Activated naive CD4-positive, alpha-beta T cell treated with anti-CD3 and anti-CD28 coated beads, Interleukin-2, amount 50 U/mL, for 24 hours (primary cell): ENCODE measurements around the gene EDEM3.
"Not testable (repeated sequence)": the region's sequence is repeated elsewhere in the genome, so short reads cannot be mapped to it uniquely, and the experiment has no call there.

Experiments used
- H3K27ac Mint-ChIP-seq: one replicate; pipeline ENCODE4 v1.8.0; 2021; ENCODE audit warnings: mild to moderate bottlenecking, mixed read lengths
- H3K27me3 Mint-ChIP-seq: one replicate; pipeline ENCODE4 v1.8.0; 2021; ENCODE audit warnings: mixed read lengths
- H3K36me3 Mint-ChIP-seq: one replicate; pipeline ENCODE4 v1.8.0; 2021; ENCODE audit warnings: mixed read lengths
- H3K4me1 Mint-ChIP-seq: one replicate; pipeline ENCODE4 v1.8.0; 2021; ENCODE audit warnings: mixed read lengths
- H3K4me3 Mint-ChIP-seq: one replicate; pipeline ENCODE4 v1.8.0; 2021; ENCODE audit warnings: mild to moderate bottlenecking, mixed read lengths
- H3K9me3 Mint-ChIP-seq: one replicate; pipeline ENCODE4 v1.8.0; 2021; ENCODE audit warnings: mixed read lengths

EDEM3 gene, protein sequence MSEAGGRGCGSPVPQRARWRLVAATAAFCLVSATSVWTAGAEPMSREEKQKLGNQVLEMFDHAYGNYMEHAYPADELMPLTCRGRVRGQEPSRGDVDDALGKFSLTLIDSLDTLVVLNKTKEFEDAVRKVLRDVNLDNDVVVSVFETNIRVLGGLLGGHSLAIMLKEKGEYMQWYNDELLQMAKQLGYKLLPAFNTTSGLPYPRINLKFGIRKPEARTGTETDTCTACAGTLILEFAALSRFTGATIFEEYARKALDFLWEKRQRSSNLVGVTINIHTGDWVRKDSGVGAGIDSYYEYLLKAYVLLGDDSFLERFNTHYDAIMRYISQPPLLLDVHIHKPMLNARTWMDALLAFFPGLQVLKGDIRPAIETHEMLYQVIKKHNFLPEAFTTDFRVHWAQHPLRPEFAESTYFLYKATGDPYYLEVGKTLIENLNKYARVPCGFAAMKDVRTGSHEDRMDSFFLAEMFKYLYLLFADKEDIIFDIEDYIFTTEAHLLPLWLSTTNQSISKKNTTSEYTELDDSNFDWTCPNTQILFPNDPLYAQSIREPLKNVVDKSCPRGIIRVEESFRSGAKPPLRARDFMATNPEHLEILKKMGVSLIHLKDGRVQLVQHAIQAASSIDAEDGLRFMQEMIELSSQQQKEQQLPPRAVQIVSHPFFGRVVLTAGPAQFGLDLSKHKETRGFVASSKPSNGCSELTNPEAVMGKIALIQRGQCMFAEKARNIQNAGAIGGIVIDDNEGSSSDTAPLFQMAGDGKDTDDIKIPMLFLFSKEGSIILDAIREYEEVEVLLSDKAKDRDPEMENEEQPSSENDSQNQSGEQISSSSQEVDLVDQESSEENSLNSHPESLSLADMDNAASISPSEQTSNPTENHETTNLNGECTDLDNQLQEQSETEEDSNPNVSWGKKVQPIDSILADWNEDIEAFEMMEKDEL

DNA sequence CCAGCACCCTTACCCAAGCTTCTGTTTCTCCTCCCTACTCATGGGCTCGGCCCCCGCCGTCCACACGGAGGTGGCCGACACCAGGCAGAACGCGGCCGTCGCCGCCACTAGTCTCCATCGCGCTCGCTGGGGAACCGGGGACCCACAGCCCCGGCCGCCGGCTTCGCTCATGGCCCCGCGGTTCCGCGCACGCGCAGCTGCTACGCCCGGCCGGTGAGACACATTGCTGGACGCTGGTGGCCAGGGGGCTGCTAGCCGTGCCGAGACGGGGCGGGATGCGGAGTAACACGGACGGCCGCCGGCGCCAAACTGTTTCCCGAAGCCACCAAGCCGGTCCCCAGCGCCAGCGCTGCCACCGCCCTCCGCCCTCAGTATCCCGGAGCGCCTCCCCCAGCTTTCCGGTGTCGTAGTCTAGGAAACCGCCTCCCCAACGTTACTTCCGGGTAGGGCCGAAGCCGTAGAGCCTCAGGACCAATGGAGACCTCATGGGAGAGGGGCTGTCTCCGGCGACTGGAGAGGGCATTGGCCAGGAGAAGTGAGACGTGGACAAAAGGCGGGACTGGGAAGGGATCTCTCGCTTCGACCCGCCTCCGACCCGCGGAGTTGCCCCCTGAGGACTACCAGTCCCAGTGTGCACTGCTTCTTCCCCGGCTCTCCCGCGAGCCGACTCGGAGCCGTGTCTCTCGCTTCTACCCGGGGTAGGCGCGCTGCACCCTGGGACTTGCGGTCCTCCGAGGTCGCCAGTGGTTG is at the start of gene EDEM3:
TSS of gene EDEM3 (minus strand) at position 383 of the 750 bp plus-strand sequence. CDS start at position 171, 212 bp downstream.
- Mint-ChIP-seq H3K4me1 (peaks cover 47% of the 10 kb centered on the region), H3K36me3 (peaks cover 2% of the 10 kb centered on the region), H3K27me3 (no peaks in the 10 kb centered on the region), H3K27ac (peak within 1 kb of the TSS; percentile 89), H3K4me3 (peak within 1 kb of the TSS; percentile 96), H3K9me3 (no peaks in the 10 kb centered on the region)

DNA sequence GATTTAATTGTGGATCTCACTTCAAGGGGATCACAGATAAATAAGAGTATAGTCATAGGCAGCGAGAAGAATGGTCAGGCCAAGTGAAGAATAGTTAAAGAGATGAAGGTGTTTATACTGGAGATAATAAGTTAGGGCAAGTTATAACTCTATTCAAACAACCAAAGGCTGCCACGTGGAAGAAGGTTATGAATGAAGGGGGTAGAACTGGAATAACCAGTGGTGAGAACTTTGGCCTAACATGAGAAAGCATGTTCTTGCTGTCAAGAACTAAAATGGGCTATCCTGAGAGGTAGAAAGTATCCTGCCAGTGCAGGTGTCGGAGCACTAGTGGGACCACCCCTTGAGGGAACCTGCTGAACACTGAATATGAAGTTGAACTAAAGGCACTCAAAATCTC is 49.6 kb upstream of the EDEM3 start:
- H3K9me3 Mint-ChIP-seq, result no peaks in the 10 kb centered on the region
- no peaks in the 10 kb centered on the region for H3K36me3 Mint-ChIP-seq
- H3K27me3 Mint-ChIP-seq, result no peaks in the 10 kb centered on the region
- H3K4me1 Mint-ChIP-seq, result peaks cover 5% of the 10 kb centered on the region
- H3K27ac Mint-ChIP-seq, result no peak overlapping the region
- H3K4me3 Mint-ChIP-seq, result no peak overlapping the region

DNA sequence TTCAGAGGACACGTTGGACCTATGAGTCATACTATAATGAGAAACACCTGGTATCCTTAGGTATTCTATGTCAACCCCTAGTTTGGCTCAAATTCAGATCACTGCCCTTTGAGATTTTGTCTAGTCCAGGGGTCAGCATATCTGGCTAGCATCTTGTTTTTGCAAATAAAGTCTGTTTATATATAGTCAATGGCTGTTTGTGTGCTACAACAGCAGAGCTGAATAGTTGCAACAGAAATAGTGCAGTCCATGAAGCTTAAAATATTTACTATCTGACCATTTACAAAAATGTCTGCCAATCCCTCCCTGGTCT is 48.5 kb upstream of the EDEM3 start:
- peaks cover 5% of the 10 kb centered on the region for H3K4me1 Mint-ChIP-seq
- no peaks in the 10 kb centered on the region for H3K27me3 Mint-ChIP-seq
- H3K9me3 Mint-ChIP-seq, result no peaks in the 10 kb centered on the region
- no peaks in the 10 kb centered on the region for H3K36me3 Mint-ChIP-seq
- no peak overlapping the region for H3K4me3 Mint-ChIP-seq
- H3K27ac Mint-ChIP-seq, result no peak overlapping the region

DNA sequence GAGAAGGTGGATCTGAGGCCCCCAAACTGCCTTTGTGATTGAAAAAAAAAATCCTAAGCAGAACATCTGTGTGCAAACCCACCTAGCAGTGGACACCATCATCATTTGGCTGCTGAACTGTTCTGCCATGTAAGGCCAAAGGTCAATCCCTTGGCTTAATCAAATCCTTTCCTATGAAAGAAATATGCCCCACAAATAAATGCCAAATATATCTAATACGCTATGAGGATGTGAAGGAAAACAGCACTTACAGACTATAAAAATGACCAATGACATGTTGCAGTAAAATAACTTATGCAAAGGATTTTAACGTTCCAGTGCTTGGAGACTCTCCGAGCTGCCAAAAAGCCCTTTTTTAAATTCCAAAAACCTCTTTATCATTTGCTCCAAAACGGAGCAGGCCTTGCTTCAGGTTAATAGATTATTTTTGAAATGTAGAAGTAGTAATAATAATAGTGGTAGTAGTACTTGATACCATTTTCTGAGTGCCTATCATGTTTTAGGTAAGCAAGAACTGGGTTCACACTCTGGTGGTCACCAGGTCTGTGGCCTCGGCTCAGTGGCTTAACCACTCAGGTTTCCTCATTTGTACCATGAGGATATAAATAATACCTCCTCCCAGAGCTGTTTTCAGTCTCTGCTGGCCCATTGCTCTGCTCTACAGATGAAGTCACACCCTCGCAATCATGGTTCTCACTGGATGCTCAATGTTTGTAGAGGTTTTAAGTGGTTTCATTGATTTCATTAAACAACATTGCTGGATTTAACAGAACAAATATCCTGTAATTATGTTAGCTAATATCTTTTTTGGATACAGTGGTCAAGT is 47.9 kb upstream of the EDEM3 start:
- Mint-ChIP-seq H3K27me3 (no peaks in the 10 kb centered on the region), H3K9me3 (no peaks in the 10 kb centered on the region), H3K4me1 (peaks cover 5% of the 10 kb centered on the region), H3K4me3 (no peak overlapping the region), H3K36me3 (no peaks in the 10 kb centered on the region), H3K27ac (no peak overlapping the region)

DNA sequence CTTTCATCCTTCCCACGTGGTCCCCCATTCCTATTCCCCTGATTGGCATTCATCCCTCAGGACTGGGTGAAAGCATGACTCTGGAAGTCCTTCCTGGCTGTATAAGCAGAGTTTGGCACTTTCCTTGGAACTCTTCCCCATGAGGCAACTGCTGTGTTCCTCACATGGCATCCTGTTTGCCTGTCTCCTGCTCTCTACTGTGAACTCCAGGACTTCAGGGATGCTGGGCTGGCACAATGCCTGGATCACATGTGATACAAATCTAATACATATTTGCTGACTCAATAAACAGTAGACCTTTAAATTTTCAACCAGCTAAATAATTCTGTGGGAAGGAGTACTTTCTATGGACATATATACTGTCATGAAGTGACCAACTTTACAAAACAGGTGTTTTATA is 46.8 kb upstream of the EDEM3 start:
- Mint-ChIP-seq H3K4me1 (peaks cover 5% of the 10 kb centered on the region), H3K27ac (no peak overlapping the region), H3K9me3 (no peaks in the 10 kb centered on the region), H3K36me3 (no peaks in the 10 kb centered on the region), H3K27me3 (no peaks in the 10 kb centered on the region), H3K4me3 (no peak overlapping the region)

DNA sequence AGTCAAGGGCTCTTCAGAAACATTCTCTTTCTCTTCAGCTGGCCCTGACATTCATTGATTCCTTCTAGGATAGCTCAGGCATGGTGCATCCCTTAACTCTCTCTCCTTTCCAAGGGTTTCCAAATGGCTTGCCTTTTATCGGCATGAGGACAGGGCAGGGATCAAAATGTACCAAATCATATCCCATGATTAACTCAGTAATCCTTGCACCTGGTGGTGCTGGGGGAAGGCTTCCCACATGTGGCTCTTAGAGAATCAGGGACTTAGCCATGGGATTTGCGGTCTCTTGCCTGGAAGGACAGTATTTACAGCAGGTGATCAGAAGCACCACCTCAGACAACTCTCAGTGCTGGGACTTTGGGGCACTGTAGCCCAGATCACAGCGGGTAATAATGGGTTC is 46.2 kb upstream of the EDEM3 start:
- Mint-ChIP-seq H3K27me3 (no peaks in the 10 kb centered on the region), H3K27ac (no peak overlapping the region), H3K4me1 (peaks cover 5% of the 10 kb centered on the region), H3K9me3 (no peaks in the 10 kb centered on the region), H3K36me3 (no peaks in the 10 kb centered on the region), H3K4me3 (no peak overlapping the region)

DNA sequence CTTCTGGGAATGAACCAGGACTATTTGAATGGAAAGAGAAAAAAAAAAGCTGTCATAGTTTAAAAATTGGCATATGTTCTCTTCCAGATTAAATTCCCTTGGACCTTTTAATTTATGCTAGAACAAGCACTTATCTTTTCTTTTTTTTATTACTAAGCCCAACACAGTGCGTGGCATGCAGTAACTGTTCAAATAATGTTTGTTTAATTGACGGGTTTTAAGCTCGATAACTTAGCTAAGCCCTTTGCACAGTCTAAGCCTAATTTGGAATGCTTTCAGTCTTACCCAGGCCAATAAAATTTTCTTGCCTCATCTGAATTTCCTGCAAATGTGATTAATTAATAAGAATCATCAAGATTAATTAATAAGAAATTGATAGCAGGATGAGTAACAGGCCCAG is 39.3 kb upstream of the EDEM3 start:
- H3K9me3 Mint-ChIP-seq, result no peaks in the 10 kb centered on the region
- peaks cover 10% of the 10 kb centered on the region for H3K4me1 Mint-ChIP-seq
- no peak overlapping the region for H3K4me3 Mint-ChIP-seq
- H3K27me3 Mint-ChIP-seq, result no peaks in the 10 kb centered on the region
- H3K36me3 Mint-ChIP-seq, result no peaks in the 10 kb centered on the region
- H3K27ac Mint-ChIP-seq, result no peak overlapping the region

DNA sequence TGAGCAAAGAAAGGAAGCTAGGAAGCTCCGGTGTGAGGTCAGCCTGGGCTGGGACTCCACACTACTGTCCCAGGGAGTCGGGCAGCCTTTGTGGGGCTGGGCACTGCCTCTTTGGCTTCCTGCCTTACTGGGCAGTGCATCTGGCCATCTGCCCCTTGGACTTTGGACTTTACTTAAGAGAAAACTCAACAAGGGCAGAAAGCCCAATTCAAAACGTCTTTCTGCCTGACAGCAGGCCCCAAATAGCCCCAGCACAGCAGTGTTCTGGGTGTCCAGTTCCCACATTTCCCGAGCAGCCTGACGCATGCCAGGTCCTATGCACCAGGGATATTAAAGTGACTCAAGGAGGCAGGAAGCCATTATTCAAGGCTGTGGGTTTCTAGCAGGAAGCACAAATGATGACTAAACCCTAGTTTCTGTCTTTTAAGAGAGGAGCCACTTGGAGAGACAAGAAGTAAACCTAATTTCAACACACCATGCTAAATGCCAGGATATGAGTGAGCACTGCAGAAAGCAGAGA is 37.9 kb upstream of the EDEM3 start:
- Mint-ChIP-seq H3K4me1 (peaks cover 10% of the 10 kb centered on the region), H3K27me3 (no peaks in the 10 kb centered on the region), H3K36me3 (peaks cover 1% of the 10 kb centered on the region), H3K9me3 (no peaks in the 10 kb centered on the region), H3K27ac (no peak overlapping the region), H3K4me3 (no peak overlapping the region)

DNA sequence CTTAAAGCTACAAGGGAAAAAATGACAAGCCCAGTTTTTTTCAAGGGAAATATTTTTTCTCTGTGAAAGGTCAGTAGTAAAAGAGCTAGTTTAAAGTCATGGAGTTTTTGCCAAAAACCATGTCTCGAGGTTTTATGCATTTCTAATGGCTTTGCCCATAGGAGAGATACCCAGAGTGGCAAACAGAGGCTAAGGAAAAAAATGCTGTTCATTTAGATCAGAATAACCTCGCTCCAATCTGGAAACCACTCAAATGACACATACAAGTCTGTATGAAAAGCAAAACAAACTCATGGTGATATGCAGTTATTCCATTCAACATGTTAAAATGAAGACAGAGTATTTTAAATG is 36.9 kb upstream of the EDEM3 start:
- H3K27ac Mint-ChIP-seq, result no peak overlapping the region
- H3K27me3 Mint-ChIP-seq, result no peaks in the 10 kb centered on the region
- H3K9me3 Mint-ChIP-seq, result no peaks in the 10 kb centered on the region
- no peak overlapping the region for H3K4me3 Mint-ChIP-seq
- H3K36me3 Mint-ChIP-seq, result peaks cover 3% of the 10 kb centered on the region
- H3K4me1 Mint-ChIP-seq, result peaks cover 10% of the 10 kb centered on the region

DNA sequence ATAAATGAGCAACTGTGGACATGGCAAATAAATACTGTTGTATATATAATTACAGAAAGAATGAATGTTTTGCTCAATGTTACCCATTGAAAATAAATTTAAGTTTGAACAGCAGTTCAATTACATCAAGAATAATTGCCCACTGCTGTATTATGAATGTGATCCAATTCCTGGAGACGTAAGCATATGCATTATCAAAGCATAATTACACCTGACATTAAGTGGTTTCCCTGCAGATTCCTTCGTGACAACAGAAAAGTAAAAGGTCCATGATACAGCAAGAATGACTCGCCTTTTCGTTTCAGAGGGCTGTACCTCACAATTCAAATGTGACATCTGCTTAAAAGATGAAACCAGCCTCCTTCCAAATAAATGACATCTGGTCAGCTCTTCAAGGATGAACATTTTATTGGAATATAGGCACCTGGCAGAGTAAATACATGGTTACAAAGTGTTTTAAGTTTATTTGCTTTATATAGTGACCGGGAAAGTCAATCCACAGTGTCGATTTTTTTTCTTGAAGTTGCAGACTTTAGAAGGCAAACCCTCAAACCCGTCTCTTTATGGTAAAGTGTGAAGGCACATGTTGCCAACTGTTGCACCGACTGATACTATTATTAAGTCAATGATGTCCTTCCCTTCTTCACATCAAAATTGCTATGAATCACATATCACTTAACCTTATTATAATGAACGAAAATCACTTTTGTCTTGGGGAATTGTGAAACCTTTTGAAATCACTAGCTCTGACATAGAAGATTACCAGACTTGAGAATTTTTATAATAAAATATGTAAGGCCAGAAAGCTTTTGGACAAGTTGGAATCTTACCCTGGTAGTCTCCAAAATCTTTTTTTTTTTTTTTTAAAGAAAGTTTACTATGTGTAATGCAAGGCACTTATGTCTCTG is 36.2 kb upstream of the EDEM3 start:
- Mint-ChIP-seq H3K9me3 (no peaks in the 10 kb centered on the region), H3K27me3 (no peaks in the 10 kb centered on the region), H3K36me3 (peaks cover 3% of the 10 kb centered on the region), H3K27ac (no peak overlapping the region), H3K4me1 (peaks cover 10% of the 10 kb centered on the region), H3K4me3 (no peak overlapping the region)

DNA sequence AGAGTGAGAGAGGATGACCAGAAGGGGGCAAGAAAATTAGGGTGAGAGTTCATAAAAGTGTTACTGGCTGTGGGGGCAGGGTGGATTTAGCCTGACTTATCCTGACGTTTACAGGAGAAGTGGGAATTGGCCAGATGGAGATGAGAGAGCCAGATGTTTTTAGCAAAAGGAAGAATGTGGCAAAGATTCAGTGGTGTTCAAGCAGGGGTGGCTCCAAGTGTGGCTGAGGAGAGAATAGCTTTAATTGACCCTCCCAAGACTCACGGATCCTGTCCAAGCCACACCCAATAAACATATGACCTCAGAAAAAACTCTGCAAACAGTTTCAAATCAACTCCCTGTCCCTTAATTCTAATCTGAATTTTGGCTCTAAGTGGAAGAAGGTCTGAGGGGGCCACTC is 35.2 kb upstream of the EDEM3 start:
- Mint-ChIP-seq H3K4me1 (peaks cover 10% of the 10 kb centered on the region), H3K9me3 (peaks cover 9% of the 10 kb centered on the region), H3K36me3 (peaks cover 8% of the 10 kb centered on the region), H3K27ac (no peak overlapping the region), H3K27me3 (no peaks in the 10 kb centered on the region), H3K4me3 (no peak overlapping the region)

DNA sequence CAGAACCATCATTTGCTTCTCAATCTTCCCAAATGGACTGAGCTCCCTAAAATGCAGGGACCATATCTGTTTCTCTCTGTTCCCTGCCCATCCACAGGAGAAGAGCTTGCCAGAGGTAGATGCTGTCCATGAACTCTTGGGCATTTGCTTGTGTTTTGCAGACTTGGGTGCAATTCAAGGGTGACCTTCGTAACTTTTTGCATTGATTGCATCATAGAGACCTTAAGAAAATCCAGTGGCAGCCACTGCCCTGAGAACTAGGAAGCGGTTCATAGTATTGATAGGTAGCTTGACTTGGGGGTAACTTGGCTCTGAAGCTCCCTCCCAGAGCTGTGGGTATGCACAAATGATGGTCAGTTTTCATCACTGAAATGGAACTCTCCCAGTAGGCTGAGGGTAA is 34.3 kb upstream of the EDEM3 start:
- no peak overlapping the region for H3K4me3 Mint-ChIP-seq
- H3K9me3 Mint-ChIP-seq, result peaks cover 18% of the 10 kb centered on the region
- H3K27me3 Mint-ChIP-seq, result no peaks in the 10 kb centered on the region
- peaks cover 10% of the 10 kb centered on the region for H3K4me1 Mint-ChIP-seq
- H3K36me3 Mint-ChIP-seq, result peaks cover 13% of the 10 kb centered on the region
- H3K27ac Mint-ChIP-seq, result no peak overlapping the region

DNA sequence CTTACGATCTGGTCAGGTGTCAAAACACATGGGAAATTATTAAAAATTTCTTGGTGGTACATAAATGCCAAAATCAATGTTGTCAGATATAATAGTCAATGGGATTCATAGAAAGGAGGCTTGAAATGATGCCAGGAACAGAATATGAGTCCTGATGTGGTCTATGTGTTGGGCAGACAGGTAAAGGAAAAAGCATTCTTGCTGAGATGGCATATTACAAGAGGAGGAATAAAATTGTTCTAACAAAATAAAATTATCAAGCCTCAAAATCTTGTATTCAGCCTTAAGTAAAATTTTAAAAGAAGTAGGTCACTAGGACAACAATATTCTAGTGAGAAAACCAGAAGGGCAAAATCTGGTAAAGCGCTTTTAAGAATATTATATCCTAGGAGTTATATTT is 30.9 kb upstream of the EDEM3 start:
- peaks cover 31% of the 10 kb centered on the region for H3K9me3 Mint-ChIP-seq
- H3K36me3 Mint-ChIP-seq, result peaks cover 28% of the 10 kb centered on the region
- H3K4me1 Mint-ChIP-seq, result no peaks in the 10 kb centered on the region
- H3K27me3 Mint-ChIP-seq, result no peaks in the 10 kb centered on the region
- no peak overlapping the region for H3K27ac Mint-ChIP-seq
- no peak overlapping the region for H3K4me3 Mint-ChIP-seq

DNA sequence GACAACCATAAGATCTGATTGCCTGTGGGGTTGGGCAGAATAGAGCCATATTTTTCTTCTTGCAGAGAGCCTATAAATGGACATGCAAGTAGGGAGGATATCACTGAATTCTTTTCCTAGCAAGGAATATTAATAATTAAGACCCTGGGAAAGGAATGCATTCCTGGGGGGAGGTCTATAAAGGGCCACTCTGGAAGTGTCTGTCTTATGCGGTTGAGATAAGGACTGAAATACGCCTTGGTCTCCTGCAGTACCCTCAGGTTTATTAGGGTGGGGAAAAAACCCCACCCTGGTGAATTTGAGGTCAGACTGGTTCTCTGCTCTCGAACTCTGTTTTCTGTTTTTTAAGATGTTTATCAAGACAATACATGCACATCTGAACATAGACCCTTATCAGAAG is 29.1 kb upstream of the EDEM3 start:
- H3K27me3 Mint-ChIP-seq, H3K4me3 Mint-ChIP-seq, H3K4me1 Mint-ChIP-seq, H3K27ac Mint-ChIP-seq: not testable (repeated sequence)
- Mint-ChIP-seq H3K9me3 (peaks cover 31% of the 10 kb centered on the region), H3K36me3 (peaks cover 28% of the 10 kb centered on the region)
